GM18508 (cell line): ENCODE data around the gene CELSR3.

Experiments used
- ATAC-seq: cut with Tn5 transposase; IDR thresholded peaks from one replicate; pipeline ENCODE4 v1.9.1; 2021; ENCODE audit warnings: moderate number of reproducible peaks; ENCODE audit not compliant: insufficient read depth, unreplicated experiment

CELSR3 gene

DNA sequence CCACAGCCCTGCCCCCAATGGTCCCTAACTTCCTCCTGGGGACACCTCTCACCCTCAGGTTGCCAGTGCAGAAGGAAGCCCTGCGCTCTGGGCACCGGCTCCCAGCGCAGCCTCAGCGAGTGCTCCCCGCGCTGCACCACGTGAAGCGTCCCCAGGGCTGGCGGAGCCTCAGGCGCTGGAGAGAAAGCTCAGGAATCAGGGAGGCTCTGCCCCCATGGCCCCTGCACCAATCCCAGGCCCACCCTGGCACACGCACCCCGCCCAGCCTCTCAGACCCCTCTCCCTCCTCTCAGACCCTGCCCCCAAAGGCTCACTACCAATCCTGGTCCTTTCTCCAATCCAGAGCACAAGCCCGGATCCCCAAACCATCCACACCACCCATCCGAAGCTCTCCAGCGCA, 74.5 kb downstream of the CELSR3 start:
- no peak for ATAC-seq

DNA sequence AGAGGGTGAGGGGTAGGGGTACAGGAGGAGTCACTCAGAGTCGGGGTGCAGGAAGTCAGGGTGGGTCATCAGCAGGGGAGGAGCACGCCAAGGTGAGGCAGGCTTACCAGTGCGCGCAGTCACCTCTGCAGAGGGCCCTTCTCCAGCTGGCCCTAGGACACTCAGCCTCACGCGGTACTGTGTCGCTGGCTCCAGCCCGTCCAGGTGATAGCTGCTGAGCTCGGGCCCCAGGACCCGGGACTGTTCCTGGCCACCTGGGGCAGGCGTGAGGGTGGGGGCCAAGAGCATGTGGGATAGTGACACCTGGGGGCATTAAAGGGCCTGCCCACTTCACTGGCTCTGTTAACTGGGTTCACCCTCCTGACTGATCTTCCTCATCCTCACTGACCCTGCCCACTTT, 75.0 kb downstream of the CELSR3 start:
- no peak for ATAC-seq
